Retinal pigment epithelial cell (primary cell): ENCODE data around the gene WNT5A.

Source experiments
- DNase-seq: peaks from one replicate; pipeline ENCODE4 v3.0.0-alpha.2; 2010; ENCODE audit warnings: low read depth
- H3K4me3 ChIP-seq: 2 replicates; pipeline ENCODE4 v1.5.1; 2011; ENCODE audit warnings: mild to moderate bottlenecking, low read length, control low read depth, moderate library complexity
- CTCF ChIP-seq: conservative IDR thresholded peaks from 2 replicates; pipeline ENCODE4 v1.5.1; 2011; ENCODE audit warnings: low read depth, low read length, control low read depth, inconsistent platforms

Gene WNT5A

GRCh38 chr3:55487381-55488241, 505 bp upstream of the WNT5A start:
- TF ChIP-seq CTCF, result no peak
- no peak for DNase-seq
- H3K4me3 ChIP-seq, result peak overlapping the region; percentile 91

GRCh38 chr3:55486101-55486856, 827 bp downstream of the WNT5A start:
- DNase-seq, result no peak
- peak overlapping the region; percentile 91 for H3K4me3 ChIP-seq
- TF ChIP-seq CTCF, result no peak

GRCh38 chr3:55484801-55485791, 2.0 kb downstream of the WNT5A start:
- peak; percentile 65 for TF ChIP-seq CTCF
- peak overlapping the region; percentile 91 for H3K4me3 ChIP-seq
- DNase-seq, result no peak

GRCh38 chr3:55484191-55484689, 2.9 kb downstream of the WNT5A start:
- H3K4me3 ChIP-seq, result no peak overlapping the region
- DNase-seq, result no peak
- no peak for TF ChIP-seq CTCF

GRCh38 chr3:55483196-55484095, 3.7 kb downstream of the WNT5A start:
- H3K4me3 ChIP-seq, result no peak overlapping the region
- DNase-seq, result no peak
- TF ChIP-seq CTCF, result no peak
